Ecto neural progenitor cell (in vitro differentiated cells): ENCODE measurements around the gene COX11.
A peak's percentile ranks its signal among the peaks of the same experiment; 100 is the strongest.

Experiments used
- DNase-seq: peaks from one replicate; pipeline ENCODE4 v3.0.0-alpha.2; 2018; ENCODE audit warnings: low spot score

The COX11 gene

GRCh38 chr17:54967621-54968261, 713 bp downstream of the COX11 start:
- DNase-seq: peak; percentile 53

GRCh38 chr17:54956791-54957190, 11.7 kb downstream of the COX11 start:
- DNase-seq: no peak

GRCh38 chr17:54951286-54951685, 17.2 kb downstream of the COX11 start:
- no peak for DNase-seq

GRCh38 chr17:54950116-54950515, 18.3 kb downstream of the COX11 start:
- DNase-seq: no peak

GRCh38 chr17:54948380-54948779, 20.1 kb downstream of the COX11 start:
- no peak for DNase-seq

GRCh38 chr17:54947396-54947795, 21.1 kb downstream of the COX11 start:
- no peak for DNase-seq

GRCh38 chr17:54945671-54946070, 22.8 kb downstream of the COX11 start:
- no peak for DNase-seq

GRCh38 chr17:54945231-54945630, 23.2 kb downstream of the COX11 start:
- DNase-seq: no peak

GRCh38 chr17:54944796-54945195, 23.7 kb downstream of the COX11 start:
- DNase-seq: no peak

GRCh38 chr17:54941285-54941684, 27.2 kb downstream of the COX11 start:
- no peak for DNase-seq

- DNase-seq: no peak
Measured at GRCh38 chr17:54937426-54937825, 31.0 kb downstream of the COX11 start.

- DNase-seq: no peak
Measured at GRCh38 chr17:54937018-54937417, 31.4 kb downstream of the COX11 start.

- DNase-seq: no peak
Measured at GRCh38 chr17:54935471-54935870, 33.0 kb downstream of the COX11 start.

GRCh38 chr17:54933921-54934320, 34.5 kb downstream of the COX11 start:
- no peak for DNase-seq

- DNase-seq: no peak
Measured at GRCh38 chr17:54932711-54933110, 35.7 kb downstream of the COX11 start.

- no peak for DNase-seq
Measured at GRCh38 chr17:54927525-54927924, 40.9 kb downstream of the COX11 start.

GRCh38 chr17:54924405-54924804, 44.0 kb downstream of the COX11 start:
- no peak for DNase-seq

- no peak for DNase-seq
Measured at GRCh38 chr17:54920819-54921218, 47.6 kb downstream of the COX11 start.

- no peak for DNase-seq
Measured at GRCh38 chr17:54919425-54919824, 49.0 kb downstream of the COX11 start.

- DNase-seq: no peak
Measured at GRCh38 chr17:54916721-54917120, 51.7 kb downstream of the COX11 start.
